Liver (tissue), 3 donors: Measurements from ENCODE around the gene CDH23.

ENCODE experiments used
- CTCF ChIP-seq: fragments of 150-350 bp; IDR thresholded peaks from 2 replicates; pipeline ENCODE4 v1.5.1; 2017; ENCODE audit warnings: improper control_type of control experiment, low read depth, low read length; ENCODE audit not compliant: missing input control
- FOXA1 ChIP-seq: IDR thresholded peaks from 2 replicates; pipeline ENCODE4 v1.6.1; 2016; ENCODE audit warnings: antibody characterized with exemption
- MAX ChIP-seq: IDR thresholded peaks from 2 replicates; pipeline ENCODE4 v1.6.1; 2016; ENCODE audit warnings: antibody characterized with exemption
- RAD21 ChIP-seq, 2 donors: IDR thresholded peaks; 2 replicates each; pipeline ENCODE4 v1.6.1; 2016; ENCODE audit warnings: antibody characterized with exemption in 2 of 2, mild to moderate bottlenecking in 2 of 2
- REST ChIP-seq: IDR thresholded peaks from 2 replicates; pipeline ENCODE4 v1.6.1; 2016; ENCODE audit warnings: antibody characterized with exemption, mild to moderate bottlenecking
- RXRA ChIP-seq, 2 donors: IDR thresholded peaks; 2 replicates each; pipeline ENCODE4 v1.6.1; 2017 to 2018; ENCODE audit warnings: antibody characterized with exemption in 2 of 2, mild to moderate bottlenecking in 1 of 2
- SP1 ChIP-seq: IDR thresholded peaks from 2 replicates; pipeline ENCODE4 v1.6.1; 2018; ENCODE audit warnings: antibody characterized with exemption, mild to moderate bottlenecking
- TAF1 ChIP-seq: conservative IDR thresholded peaks from 2 replicates; pipeline ENCODE4 v1.6.1; 2016; ENCODE audit warnings: antibody characterized with exemption, mild to moderate bottlenecking
- YY1 ChIP-seq: IDR thresholded peaks from 2 replicates; pipeline ENCODE4 v1.6.1; 2016; ENCODE audit warnings: antibody characterized with exemption, mild to moderate bottlenecking
- ZBTB33 ChIP-seq: IDR thresholded peaks from 2 replicates; pipeline ENCODE4 v1.6.1; 2016; ENCODE audit warnings: antibody characterized with exemption
- donor health status: healthy.
- donor health status: healthy.

GRCh38 chr10:71585564-71586290 is 189.0 kb downstream of the CDH23 start:
- TF ChIP-seq CTCF (no peak), YY1 (no peak), MAX (no peak), REST (no peak), RXRA (IDR thresholded peaks at IDR 0.05) (no peak), FOXA1 (no peak), ZBTB33 (no peak), SP1 (no peak), RAD21 (IDR thresholded peaks at IDR 0.05) (no peak), TAF1 (no peak)
